Femur (tissue), 1 donor: ENCODE data around the gene TRA2A.
A peak's percentile ranks its signal among the peaks of the same experiment; 100 is the strongest.
"Not testable (repeated sequence)": the region's sequence is repeated elsewhere in the genome, so short reads cannot be mapped to it uniquely, and the experiment has no call there.

ENCODE experiments used
- DNase-seq: peaks from one replicate; pipeline ENCODE4 v3.0.0-alpha.2; 2017

The TRA2A gene

DNA sequence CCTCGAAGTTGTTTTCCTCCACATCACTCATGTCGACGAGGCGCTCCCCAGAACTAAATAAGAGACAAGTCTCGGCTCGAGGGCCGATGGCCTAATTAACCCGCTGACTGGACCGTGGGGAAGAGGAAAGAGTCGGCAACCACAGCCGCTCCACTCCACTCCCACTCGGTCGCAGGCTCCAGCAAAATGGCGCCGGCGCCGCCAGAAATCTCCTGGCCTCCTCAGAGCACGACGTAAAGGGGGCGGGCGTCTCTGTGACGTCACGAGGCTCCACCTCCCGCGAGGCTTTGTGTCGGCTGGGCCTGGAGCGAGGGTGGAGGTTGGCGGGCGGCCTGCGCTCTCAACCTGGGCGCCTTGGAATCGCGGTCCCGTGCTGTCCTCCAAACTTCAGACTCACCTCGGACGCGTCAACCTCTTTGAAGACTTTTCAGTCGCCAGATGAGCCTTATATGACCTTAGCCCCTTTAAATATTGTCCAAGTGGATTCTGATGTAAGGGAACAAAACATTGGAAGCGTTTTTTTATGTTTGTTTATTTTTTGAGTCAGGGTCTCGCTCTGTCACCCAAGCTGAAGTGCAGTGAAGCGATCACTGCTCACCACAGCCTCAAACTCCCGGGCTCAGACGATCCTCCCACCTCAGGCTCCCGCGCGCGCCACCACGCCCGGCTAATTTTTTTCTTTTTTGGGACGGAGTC, at the start of gene TRA2A:
Gene TRA2A, minus strand, starts transcription at position 188 of the 696 bp plus-strand sequence. Its CDS starts 157 bp downstream, at position 31.
- peak; percentile 98 for DNase-seq

DNA sequence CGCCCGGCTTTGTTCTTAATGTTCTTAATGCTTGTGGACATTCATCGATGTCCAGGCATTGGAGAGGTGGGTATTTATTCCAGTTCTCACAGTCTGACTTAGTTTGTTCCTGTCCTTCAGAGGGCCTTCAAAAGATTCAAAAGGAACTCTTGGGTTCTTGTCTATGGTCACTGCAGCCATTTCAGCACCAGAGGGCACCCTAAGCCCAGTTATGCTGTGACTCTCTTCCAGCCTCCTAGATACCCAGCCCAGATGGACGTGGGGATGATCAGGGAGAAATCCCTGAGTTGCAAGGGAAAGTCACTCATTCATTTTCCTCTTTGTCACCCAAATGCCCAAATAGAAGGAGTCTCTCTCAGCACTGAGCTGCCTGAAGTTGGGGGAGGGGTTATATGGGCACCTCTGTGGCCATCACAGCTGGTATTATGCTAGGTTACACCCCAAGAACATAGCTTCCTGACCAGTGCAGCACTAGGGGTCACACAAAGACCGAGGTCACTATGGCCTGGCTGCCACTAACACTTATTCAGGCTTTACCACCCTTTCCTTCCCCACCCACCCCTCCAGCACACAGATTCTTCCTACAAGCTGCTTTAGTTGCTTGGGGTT, 38.9 kb upstream of the TRA2A start:
- DNase-seq, result peak; percentile 84

DNA sequence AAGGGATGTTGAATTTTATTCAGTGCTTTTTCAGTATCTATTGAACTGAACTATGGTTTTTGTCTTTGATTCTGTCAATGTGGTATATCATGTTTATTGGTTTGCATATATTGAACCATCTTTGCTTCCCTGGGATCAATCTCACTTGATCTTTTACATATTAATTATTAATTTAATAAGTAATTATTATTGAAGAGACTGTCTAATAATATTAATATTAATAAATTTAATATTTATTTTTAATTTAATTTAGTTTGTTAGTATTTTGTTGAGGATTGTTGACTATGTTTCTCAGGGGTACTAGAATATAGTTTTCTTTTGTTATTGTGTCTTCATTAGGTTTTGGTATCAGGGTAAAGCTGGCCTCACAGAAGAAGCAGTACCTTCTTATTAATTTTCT, 26.5 kb upstream of the TRA2A start:
- DNase-seq, result no peak

DNA sequence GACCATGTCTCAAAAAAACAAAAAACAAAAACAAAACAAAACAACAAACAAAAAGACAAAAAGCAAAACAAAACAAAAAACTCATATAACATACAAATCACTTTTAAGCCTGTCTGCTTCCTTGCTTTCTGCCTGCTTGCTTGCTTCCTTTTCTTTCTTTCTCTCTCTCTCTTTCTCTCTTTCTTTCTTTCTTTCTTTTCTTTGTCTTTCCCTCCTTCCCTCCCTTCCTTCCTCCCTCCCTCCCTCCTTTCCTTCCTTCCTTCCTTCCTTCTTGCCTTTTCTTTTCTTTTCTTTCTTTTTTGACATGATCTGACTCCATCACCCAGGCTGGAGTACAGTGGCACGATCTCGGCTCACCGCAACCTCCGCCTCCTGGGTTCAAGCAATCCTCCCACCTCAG, 15.9 kb upstream of the TRA2A start:
- DNase-seq, result no peak

DNA sequence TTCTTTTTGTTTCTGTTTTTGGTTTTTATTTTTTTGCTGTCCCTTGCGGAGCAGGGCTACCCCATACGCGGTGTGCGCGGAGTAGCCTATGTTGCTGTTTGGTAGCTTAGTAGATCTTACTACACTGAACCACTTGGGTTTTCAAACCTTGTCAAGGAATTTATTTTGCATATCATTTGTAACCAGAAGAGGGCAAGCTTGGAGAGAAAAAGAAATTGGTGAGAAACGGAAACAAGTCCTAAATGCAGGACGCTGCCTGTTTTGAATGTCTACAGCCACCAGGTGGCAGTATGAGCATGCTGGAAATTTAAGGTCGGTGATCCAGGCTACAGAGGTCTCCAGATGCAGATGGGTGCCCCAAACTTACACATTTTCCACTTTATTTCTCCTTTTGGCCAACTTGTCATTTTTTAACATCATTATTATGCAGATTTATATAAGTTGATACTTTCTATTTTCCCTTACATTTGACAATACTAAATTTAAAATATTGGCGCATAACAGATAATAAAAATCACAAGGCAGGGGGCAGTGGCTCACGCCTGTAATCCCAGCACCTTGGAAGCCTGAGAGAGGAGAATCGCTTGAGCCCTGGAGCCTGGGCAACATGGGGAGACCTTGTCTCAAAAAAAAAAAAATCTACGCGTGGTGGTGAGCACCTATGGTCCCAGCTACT, 15.3 kb upstream of the TRA2A start:
- peak; percentile 89 for DNase-seq

DNA sequence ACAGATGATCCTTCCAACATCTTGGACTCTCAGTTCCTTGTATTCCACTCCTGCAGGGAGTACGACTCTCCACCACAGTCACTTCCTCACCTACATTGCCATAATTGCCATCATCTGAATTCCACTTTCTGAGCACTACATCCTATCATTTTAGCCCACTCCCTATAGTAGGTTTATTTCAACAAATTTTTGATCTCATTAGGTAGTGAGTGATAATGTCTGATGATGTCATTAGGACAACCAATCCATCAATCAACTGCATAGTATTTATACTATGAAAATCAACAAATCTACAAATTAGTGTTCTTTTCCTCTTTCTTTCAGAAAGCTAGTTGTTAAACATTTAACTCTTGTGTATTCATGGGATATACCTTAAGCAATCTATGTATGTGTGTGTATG, 13.7 kb upstream of the TRA2A start:
- DNase-seq, result no peak

DNA sequence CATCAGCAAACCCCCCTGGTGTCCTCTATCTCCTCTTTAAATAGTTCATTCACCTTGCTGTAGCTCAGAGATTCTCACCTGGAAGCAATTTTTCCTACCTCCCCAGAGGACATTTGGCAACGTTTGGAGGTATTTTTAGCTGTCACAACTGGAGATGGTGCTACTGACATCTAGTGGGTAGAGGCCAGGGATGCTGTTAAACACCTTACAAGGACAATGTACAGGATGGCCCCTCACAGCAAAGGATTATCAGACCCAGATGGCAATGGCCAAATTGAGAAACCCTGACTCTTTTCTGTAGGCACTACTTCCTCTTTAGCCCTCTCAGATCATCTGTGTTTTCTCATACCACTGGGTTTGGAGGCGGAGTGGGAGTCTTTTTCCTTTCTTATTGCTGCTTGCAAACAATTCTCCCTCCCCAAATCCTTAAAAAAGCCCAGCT, 13.2 kb upstream of the TRA2A start:
- no peak for DNase-seq

DNA sequence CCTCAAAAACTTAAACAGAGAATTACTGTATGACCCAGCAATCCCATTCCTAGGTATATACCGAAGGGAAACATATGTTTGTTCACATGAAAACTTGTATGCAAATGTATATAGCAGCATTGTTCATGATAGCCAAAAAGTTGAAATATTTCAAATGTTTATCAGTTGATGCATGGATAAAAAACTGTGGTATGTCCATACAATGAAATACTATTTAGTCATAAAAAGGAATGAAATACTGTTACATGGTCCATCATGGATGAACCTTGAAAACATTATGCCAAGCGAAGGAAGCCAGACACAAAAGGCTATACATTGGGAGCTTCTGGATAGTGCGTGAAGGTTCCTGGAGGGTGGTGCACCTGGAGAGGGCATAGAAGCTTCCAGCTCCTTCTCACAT, 11.0 kb upstream of the TRA2A start:
- DNase-seq, result no peak

DNA sequence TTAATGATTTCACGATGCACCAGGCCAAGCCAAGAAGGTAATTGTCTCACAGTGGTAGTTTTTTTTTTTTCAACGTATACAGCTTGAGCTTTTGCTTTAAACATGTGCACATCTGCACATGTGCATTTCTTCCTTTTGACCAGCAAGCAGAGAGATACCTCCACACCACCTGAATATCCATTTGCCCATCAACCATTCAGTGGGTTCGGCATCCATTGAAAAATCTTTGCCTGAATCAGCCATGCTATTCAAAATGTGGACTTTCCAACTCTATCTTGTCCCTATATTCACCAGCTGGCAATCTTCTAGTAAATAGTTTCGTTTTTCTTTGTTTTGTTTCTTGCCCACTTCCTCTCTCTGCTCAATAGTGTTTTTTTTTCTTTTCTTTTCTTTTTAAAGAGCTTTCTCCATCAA, 7.7 kb upstream of the TRA2A start:
- DNase-seq, result no peak

DNA sequence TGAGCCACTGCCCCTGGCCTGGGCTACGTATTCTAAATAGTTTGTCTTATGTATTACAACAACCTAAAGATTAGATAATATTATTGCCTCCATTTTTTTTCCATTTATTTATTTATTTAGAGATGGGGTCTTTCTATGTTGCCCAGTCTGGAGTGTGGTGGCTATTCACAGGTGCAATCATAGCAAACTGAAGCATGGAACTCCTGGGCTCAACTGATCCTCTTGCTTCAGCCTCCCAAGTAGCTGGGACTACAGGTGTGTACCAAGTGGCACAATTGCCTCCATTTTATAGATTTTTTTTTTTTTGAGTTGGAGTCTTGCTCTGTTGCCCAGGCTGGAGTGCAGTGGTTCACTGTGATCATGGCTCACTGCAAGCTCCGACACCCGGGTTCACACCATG, 6.5 kb upstream of the TRA2A start:
- no peak for DNase-seq

DNA sequence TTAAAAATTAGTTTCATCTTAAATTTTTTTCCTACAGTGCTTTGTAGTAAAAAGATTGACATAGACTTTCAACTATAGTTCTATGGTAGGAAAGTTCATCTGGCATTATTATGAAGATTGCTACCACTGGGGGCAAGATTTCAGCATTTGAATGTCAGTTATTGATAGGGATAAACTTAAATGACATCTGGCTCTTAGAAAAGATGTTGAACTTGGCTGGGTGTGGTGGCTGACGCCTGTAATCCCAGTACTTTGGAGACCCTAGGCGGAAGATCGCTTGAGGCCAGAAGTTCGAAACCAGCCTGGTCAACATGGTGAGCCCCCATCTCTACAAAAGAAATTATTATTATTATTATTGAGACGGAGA, 1.4 kb upstream of the TRA2A start:
- no peak for DNase-seq

DNA sequence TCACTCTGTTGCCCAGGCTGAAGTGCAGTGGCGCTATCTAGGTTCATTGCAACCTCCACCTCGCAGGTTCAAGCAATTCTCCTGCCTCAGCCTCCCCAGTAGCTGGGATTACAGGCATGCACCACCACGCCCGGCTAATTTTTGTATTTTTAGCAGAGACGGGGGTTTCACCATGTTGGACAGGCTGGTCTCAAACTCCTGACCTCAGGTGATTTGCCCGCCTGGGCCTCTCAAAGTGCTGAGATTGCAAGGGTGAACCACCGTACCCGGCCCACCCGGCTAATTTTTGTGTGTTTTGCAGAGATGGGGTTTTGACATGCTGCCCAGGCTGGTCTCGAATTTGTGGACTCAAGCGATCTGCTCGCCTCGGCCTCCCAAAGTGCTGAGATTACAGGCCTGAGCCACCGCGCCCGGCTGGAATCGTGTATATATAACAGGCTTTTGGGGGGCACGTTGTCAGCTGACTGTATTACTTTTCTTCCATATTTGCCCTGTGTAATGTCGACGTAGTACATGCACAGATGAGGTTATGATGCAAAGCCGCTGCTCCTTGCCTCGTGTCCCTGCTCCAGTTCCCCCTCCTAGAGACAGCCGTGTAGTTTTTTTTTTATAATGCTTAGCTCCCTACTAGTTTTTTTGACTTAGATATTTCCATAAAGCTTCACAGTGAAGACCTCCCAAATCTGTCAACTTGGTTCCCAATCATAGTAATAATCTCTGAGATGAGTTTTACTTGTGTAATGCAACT, 883 bp upstream of the TRA2A start:
- peak; percentile 36 for DNase-seq

DNA sequence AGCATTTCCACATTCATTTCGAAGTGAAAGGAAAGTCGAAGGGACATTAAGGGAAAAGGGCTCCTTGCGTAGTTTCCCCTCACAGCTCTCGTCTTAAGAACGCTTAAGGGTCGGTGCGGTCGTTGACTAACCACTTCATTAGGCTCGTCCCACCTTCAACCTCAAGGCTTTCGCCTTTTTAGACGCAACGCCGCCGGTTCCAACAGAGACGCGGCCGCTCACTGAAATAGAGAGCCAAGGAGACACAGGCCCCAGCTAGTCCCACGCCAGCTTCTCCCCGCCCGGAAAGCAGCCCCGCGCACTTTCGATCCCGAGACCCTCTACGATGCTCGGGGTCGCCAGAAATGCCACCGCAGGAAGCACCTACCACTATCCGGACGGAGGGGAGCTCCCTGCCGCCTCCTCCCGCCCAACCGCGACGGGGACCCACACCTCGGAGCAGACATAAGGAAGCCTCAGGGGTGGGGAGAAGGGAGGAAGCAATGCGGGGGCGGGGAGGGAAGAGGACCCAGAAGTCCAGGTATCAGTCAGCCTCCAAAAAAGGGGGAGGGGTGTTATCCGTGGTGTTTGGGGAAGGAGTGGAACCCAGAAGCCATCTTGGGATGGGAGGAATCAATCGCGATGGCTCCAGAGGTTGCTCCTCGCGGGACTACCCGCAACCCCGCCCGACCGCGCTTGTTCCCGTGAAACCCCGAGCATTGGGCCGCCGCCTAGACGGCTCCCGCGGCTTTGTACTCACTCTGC, 559 bp downstream of the TRA2A start:
- DNase-seq, result peak; percentile 81

DNA sequence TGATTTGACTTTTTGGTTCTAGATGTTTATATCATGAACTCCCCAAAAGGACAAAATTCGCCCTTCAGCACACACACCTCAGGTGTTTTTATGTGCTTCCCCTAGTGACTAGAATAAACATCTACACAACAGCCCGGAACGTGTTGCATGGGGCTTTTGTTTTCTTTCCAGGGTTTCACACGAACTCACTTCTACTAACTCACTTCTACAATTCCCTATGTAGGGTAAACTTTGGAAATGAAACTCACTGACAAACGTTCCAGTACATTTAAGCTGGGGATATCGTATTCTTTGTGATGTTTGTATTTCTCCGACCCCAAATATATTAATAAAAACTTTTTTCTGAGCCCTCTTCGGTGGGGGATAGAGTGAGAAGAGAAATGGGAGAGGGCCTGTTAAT, 1.4 kb downstream of the TRA2A start:
- peak; percentile 37 for DNase-seq

DNA sequence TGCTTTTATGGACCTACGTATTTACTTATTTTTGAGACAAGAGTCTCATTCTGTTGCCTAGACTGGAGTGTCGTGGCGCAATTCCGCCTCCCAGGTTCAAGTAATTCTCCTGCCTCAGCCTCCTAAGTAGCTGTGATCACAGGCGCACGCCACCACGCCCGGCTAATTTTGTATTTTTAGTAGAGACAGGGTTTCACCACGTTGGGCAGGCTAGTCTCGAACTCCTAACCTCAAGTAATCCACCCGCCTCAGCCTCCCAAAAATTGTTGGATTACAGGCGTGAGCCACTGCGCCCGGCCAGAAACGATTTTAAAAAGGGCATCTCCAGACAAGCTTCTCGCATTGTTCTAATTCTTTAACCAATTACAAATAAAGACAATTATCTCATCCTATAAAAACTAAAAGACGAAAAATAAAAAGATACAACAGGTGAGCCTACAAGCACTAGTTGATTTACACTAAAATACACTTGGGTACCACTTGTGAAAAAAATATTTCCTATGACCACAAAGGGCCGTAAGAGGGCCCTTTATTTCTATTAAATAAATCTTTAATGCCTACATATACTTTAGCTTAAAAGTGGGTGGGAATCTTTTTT, 2.4 kb downstream of the TRA2A start:
- DNase-seq, result no peak

DNA sequence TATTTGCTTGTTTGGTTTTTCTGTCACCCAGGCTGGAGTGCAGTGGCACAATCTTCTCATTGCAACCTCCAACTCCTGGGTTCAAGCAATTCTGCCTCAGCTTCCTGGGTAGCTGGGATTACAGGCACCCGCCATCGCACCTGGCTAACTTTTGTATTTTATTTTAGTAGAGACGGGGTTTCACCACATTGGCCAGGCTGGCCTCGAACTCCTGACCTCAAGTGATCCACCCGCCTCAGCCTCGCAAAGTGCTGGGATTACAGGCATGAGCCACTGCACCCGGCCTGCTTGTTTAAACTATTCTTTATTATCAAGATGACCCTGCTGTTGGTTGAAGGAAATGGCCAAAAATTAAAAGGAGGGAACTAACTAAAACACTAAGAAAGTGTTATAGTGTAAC, 6.2 kb downstream of the TRA2A start:
- not testable (repeated sequence) for DNase-seq

DNA sequence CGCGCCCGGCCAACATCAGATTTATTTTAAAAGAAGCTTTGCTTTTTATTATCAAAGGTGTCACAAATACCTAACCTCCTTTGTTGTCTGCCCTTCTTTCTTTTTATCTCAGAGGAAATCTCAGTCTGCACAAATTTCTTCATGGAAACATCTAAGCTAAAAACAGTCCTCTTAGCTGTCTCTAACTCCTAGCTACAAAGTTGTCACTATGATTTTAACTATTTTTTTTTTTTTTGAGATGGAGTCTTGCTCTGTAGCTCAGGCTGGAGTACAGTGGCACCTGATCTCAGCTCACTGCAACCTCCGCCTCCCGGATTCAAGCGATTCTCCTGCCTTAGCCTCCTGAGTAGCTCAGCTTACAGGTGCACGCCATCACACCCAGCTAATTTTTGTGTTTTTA, 7.3 kb downstream of the TRA2A start:
- no peak for DNase-seq

DNA sequence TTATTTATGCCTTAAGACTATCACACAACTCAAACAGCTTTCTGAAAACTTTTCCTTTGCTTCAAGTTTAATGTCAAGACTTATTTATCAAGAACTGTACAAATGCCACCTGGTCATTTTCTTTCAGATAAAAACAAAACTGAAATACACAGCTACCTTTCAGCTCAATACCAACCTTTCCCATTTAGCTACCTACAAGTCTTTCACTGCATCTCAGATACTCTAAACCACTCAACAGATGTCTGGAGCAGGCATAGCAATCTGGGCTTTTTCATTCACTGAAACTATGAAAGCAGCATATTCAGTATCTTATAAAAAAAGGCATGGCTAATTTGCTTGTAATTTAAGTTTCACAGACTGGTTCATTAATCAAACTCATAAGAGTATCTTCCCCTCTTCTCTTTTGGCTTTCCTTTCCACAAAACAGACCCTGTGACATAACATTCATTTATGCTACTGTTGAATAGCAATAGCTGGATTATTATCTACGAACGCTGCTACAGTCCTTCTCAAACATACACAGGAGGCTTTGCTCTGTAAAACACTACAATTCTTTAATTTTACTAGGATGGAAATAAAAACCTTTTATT, 8.2 kb downstream of the TRA2A start:
- DNase-seq, result no peak

DNA sequence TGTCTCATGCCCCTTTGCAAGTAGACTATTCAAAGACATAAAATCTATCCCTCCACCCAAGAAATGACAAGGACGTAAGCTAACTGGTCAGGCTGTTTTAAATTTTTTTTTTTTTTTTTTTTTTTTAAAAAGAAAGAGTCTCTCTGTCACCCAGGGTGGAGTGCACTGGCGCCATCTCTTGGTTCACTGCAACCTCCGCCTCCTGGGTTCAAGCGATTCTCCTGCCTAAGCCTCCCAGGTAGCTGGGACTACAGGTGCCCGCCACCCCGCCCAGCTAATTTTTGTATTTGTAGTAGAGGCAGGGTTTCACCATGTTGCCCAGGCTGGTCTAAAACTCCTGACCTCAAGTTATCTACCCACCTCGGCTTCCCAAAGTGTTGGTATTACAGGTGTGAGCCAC, 11.2 kb downstream of the TRA2A start:
- DNase-seq, result no peak

DNA sequence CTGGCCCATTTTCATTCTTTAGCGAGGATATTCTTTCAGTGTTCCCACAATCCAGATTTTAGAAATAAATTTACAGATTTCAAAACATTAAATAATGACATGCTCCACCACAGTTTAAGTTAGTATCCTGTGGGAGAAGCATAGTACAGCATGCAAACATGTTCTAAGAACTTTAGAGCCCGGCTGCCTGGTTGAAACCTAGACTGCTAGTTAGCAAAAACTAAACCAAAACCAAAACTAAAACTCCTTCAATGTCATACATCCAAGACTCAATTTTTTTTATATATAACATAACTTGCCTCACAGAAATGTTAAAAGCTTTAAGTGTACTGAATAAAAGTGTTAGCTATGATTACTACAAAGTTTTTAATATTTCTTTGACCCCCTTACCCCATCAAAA, 17.0 kb downstream of the TRA2A start:
- DNase-seq, result no peak

DNA sequence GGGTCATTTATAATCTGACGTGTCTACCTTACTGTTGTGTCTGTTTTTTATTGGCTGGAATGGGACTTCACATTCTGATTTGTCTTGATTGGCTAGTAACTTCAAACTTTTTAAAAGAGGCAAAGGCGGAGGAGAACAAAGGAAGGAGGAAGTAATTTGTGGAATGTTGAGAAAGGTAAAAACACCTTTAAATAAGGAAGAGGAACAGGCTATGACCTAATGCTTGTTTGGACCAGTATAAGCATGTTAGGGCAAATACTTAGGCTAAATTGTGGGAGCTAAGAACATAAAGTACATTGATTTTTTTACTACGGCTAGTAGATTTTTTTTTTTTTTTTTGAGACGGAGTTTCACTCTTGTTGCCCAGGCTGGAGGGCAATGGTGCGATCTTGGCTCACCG, 18.0 kb downstream of the TRA2A start:
- not testable (repeated sequence) for DNase-seq

DNA sequence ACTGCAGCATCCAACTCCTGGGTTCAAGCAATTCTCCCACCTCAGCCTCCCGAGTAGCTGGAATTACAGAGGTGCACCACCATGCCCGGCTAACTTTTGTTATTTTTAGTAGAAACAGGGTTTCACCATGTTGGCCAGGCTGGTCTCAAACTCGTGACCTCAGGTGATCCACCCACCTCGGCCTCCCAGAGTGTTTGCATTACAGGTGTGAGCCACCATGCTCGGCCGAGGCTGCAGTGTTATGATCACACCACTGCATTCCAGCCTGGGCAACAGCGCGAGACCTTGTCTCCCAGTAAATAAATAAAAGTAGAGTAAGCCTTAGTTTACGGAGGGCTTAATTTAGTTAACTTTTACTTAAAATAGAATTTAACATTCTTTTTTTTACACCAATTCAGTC, 37.8 kb downstream of the TRA2A start:
- DNase-seq, result no peak
